ENCODE data around the gene RAP1GAP. TPM values are rescaled to one million over a fixed set of nuclear protein-coding genes. Genes with fewer than 3 reads are reported as not detected.

The RAP1GAP gene
- total RNA-seq, 2 donors from 2014 or later, result 8.0 to 8.2 TPM

DNA sequence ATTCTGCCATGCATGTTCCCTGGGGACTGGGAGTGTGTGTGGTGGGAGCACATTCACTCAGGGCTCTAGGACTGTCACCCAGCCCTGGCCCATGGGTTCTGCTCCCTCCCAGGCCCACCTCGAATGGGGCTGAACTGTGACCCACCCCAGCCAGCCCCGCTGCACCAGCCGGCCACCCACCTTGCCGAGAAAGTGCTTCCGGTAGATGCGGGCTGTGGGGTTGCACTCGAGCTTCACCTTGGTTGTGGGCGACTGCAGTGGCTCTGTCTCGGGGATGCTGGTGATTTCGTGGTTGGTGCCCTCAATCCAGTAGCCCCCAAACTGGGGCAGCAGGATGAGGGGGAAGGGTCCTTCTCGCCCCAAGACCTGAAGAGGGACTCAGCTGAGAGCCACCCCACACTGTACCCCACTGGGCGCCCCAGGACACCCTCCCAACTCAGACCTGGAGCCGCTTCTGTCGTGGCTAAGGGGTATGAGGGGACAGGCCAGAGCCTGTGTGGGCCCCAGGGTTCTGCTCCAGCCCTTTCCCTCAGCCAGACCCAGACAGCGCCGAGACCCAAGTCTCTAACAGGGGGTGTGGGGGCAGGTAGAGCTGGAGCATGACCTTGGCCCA lies 51.9 kb downstream of the RAP1GAP start:
- Mint-ChIP-seq H3K36me3 (ENCODE audit: low read depth) (no peaks in the 10 kb centered on the region), H3K4me3 (no peak overlapping the region), H3K27me3 (ENCODE audit: insufficient read depth) (peaks cover 11% of the 10 kb centered on the region), H3K4me1 (peaks cover 15% of the 10 kb centered on the region), H3K9me3 (no peaks in the 10 kb centered on the region), H3K27ac (no peak overlapping the region)
- no peak overlapping the region for H3K4me3 ChIP-seq (ENCODE audit: low read length)
- no peaks in the 10 kb centered on the region for H3K27me3 ChIP-seq (ENCODE audit: control insufficient read depth, insufficient read depth, low read length, poor library complexity, severe bottlenecking)
- no peaks in the 10 kb centered on the region for H3K36me3 ChIP-seq (ENCODE audit: control insufficient read depth, insufficient read depth, low read length)
- WGBS, 2 experiments (ENCODE audit: insufficient coverage in 1 of 2, insufficient read length in 1 of 2), result 92 to 99% methylated on average over 9 to 16 of the region's 16 CpGs
- H3K4me1 ChIP-seq (ENCODE audit: control insufficient read depth, insufficient read depth, low read length), result peaks cover 14% of the 10 kb centered on the region
- no peak overlapping the region for H3K9ac ChIP-seq (ENCODE audit: extremely low read depth, low read length, poor library complexity, severe bottlenecking)
- H3K27ac ChIP-seq (ENCODE audit: low read depth, low read length), result no peak overlapping the region
- TF ChIP-seq, protein P1, sequence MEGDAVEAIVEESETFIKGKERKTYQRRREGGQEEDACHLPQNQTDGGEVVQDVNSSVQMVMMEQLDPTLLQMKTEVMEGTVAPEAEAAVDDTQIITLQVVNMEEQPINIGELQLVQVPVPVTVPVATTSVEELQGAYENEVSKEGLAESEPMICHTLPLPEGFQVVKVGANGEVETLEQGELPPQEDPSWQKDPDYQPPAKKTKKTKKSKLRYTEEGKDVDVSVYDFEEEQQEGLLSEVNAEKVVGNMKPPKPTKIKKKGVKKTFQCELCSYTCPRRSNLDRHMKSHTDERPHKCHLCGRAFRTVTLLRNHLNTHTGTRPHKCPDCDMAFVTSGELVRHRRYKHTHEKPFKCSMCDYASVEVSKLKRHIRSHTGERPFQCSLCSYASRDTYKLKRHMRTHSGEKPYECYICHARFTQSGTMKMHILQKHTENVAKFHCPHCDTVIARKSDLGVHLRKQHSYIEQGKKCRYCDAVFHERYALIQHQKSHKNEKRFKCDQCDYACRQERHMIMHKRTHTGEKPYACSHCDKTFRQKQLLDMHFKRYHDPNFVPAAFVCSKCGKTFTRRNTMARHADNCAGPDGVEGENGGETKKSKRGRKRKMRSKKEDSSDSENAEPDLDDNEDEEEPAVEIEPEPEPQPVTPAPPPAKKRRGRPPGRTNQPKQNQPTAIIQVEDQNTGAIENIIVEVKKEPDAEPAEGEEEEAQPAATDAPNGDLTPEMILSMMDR (conservative IDR thresholded peaks at IDR 0.05), result no peak
- H3K9me3 ChIP-seq (ENCODE audit: control insufficient read depth, low read length), result no peaks in the 10 kb centered on the region
- no peak for DNase-seq

GRCh38 chr1:21616372-21616771 lies 52.8 kb downstream of the RAP1GAP start:
- no peak overlapping the region for H3K27ac Mint-ChIP-seq
- no peaks in the 10 kb centered on the region for H3K9me3 Mint-ChIP-seq
- 92 to 95% methylated on average over 6 to 8 of the region's 8 CpGs for WGBS, 2 experiments (ENCODE audit: insufficient coverage in 1 of 2, insufficient read length in 1 of 2)
- no peaks in the 10 kb centered on the region for H3K36me3 Mint-ChIP-seq (ENCODE audit: low read depth)
- Histone ChIP-seq H3K36me3 (ENCODE audit: control insufficient read depth, insufficient read depth, low read length) (no peaks in the 10 kb centered on the region), H3K4me1 (ENCODE audit: control insufficient read depth, insufficient read depth, low read length) (peaks cover 14% of the 10 kb centered on the region), H3K27ac (ENCODE audit: low read depth, low read length) (no peak overlapping the region), H3K9ac (ENCODE audit: extremely low read depth, low read length, poor library complexity, severe bottlenecking) (no peak overlapping the region), H3K4me3 (ENCODE audit: low read length) (no peak overlapping the region), H3K27me3 (ENCODE audit: control insufficient read depth, insufficient read depth, low read length, poor library complexity, severe bottlenecking) (no peaks in the 10 kb centered on the region), H3K9me3 (ENCODE audit: control insufficient read depth, low read length) (no peaks in the 10 kb centered on the region)
- H3K4me3 Mint-ChIP-seq, result no peak overlapping the region
- TF ChIP-seq, protein P1 (conservative IDR thresholded peaks at IDR 0.05), result no peak
- H3K4me1 Mint-ChIP-seq, result peaks cover 15% of the 10 kb centered on the region
- H3K27me3 Mint-ChIP-seq (ENCODE audit: insufficient read depth), result peaks cover 6% of the 10 kb centered on the region
- no peak for DNase-seq

- Histone ChIP-seq H3K4me3 (ENCODE audit: low read length) (no peak overlapping the region), H3K36me3 (ENCODE audit: control insufficient read depth, insufficient read depth, low read length) (no peaks in the 10 kb centered on the region), H3K27ac (ENCODE audit: low read depth, low read length) (no peak overlapping the region), H3K4me1 (ENCODE audit: control insufficient read depth, insufficient read depth, low read length) (peaks cover 8% of the 10 kb centered on the region), H3K27me3 (ENCODE audit: control insufficient read depth, insufficient read depth, low read length, poor library complexity, severe bottlenecking) (no peaks in the 10 kb centered on the region), H3K9me3 (ENCODE audit: control insufficient read depth, low read length) (no peaks in the 10 kb centered on the region), H3K9ac (ENCODE audit: extremely low read depth, low read length, poor library complexity, severe bottlenecking) (no peak overlapping the region)
- H3K27ac Mint-ChIP-seq, result no peak overlapping the region
- DNase-seq, result no peak
- H3K9me3 Mint-ChIP-seq, result no peaks in the 10 kb centered on the region
- no peaks in the 10 kb centered on the region for H3K36me3 Mint-ChIP-seq (ENCODE audit: low read depth)
- H3K27me3 Mint-ChIP-seq (ENCODE audit: insufficient read depth), result no peaks in the 10 kb centered on the region
- TF ChIP-seq, protein P1 (conservative IDR thresholded peaks at IDR 0.05), result no peak
- 86 to 89% methylated on average over 4 to 11 of the region's 11 CpGs for WGBS, 2 experiments (ENCODE audit: insufficient coverage in 1 of 2, insufficient read length in 1 of 2)
- H3K4me1 Mint-ChIP-seq, result peaks cover 10% of the 10 kb centered on the region
- no peak overlapping the region for H3K4me3 Mint-ChIP-seq
These were observed 54.6 kb downstream of the RAP1GAP start for GRCh38 chr1:21614419-21615115.
